H1 (cell line): ENCODE results near the gene RASGEF1B. TPM values are rescaled to one million over a fixed set of nuclear protein-coding genes. Genes with fewer than 3 reads are reported as not detected.

Experiments
- CTCF ChIA-PET: fragments of 300-600 bp; sonication (Branson Sonifier 250); formaldehyde crosslinking; loops from one replicate; lab custom pipeline; 2021; ENCODE audit not compliant: partially characterized antibody; lab: Charles Lee
- POLR2A ChIA-PET: fragments of 300-600 bp; sonication (Branson Sonifier 250); formaldehyde crosslinking; loops from one replicate; lab custom pipeline; 2021; ENCODE audit warnings: inconsistent platforms; ENCODE audit not compliant: partially characterized antibody; lab: Charles Lee
- DNase-seq, 2 experiments: peaks; one replicate each; pipeline versions ENCODE4 v3.0.0 to v3.0.0-alpha.2; 2010 to 2022; ENCODE audit warnings: low spot score in 2 of 2, low read depth in 1 of 2, mixed read lengths in 1 of 2
- FAIRE-seq: peaks from 2 replicates; lab custom pipeline; 2011; peaks lifted over from hg19 to GRCh38; lab: Jason Lieb, UNC
- H2AFZ ChIP-seq: 2 replicates; pipeline ENCODE4 v1.8.1; 2012; ENCODE audit warnings: low read length, inconsistent platforms
- H2AK5ac ChIP-seq: 2 replicates; pipeline ENCODE4 v1.6.1; 2013; ENCODE audit warnings: low read depth, low read length
- H2BK120ac ChIP-seq: replicated peaks from 2 replicates; pipeline ENCODE3; 2013; ENCODE audit warnings: low read depth, low read length, inconsistent platforms
- H2BK12ac ChIP-seq: 2 replicates; pipeline ENCODE4 v1.6.1; 2013; ENCODE audit warnings: low read depth, low read length
- H2BK15ac ChIP-seq: 2 replicates; pipeline ENCODE4 v1.6.1; 2013; ENCODE audit warnings: low read length
- H2BK20ac ChIP-seq: 2 replicates; pipeline ENCODE4 v1.6.1; 2013; ENCODE audit warnings: low read length
- H2BK5ac ChIP-seq: 2 replicates; pipeline ENCODE4 v1.6.1; 2013; ENCODE audit warnings: low read depth, low read length
- H3K14ac ChIP-seq: 2 replicates; pipeline ENCODE4 v1.6.1; 2013; ENCODE audit warnings: inconsistent platforms; ENCODE audit not compliant: insufficient read length
- H3K18ac ChIP-seq: 2 replicates; pipeline ENCODE4 v1.6.1; 2013; ENCODE audit warnings: low read length; ENCODE audit errors: extremely low read depth
- H3K23ac ChIP-seq: 2 replicates; pipeline ENCODE4 v1.6.1; 2013; ENCODE audit warnings: inconsistent platforms; ENCODE audit not compliant: insufficient read length
- H3K23me2 ChIP-seq: 2 replicates; pipeline ENCODE4 v1.6.1; 2013; ENCODE audit warnings: low read depth, low read length
- H3K27ac ChIP-seq: 2 replicates; pipeline ENCODE4 v1.6.1; 2011; ENCODE audit warnings: low read depth, low read length, inconsistent platforms
- H3K27me3 ChIP-seq, 4 experiments: replicated peaks in 1 of 4; 1 replicate in 1 of 4; 2 replicates in 3 of 4; pipeline versions ENCODE4 v1.6.1 to v1.8.1; 2011 to 2013; ENCODE audit warnings: low read length in 3 of 4, mild to moderate bottlenecking in 3 of 4, inconsistent platforms in 2 of 4, mixed read lengths in 2 of 4, moderate library complexity in 1 of 4; ENCODE audit not compliant: control insufficient read depth in 3 of 4, insufficient read depth in 3 of 4; ENCODE audit errors: extremely low read depth in 1 of 4
- H3K36me3 ChIP-seq, 4 experiments: 2 replicates each; pipeline versions ENCODE4 v1.6.1 to v1.8.1; 2011 to 2013; ENCODE audit warnings: mild to moderate bottlenecking in 4 of 4, low read length in 3 of 4, moderate library complexity in 2 of 4, control low read depth in 1 of 4, inconsistent platforms in 1 of 4; ENCODE audit not compliant: insufficient read depth in 4 of 4, control insufficient read depth in 2 of 4
- H3K4ac ChIP-seq: replicated peaks from 2 replicates; pipeline ENCODE3; 2013; ENCODE audit warnings: low read length, low read depth, mixed read lengths, inconsistent platforms; ENCODE audit not compliant: insufficient read length
- H3K4me1 ChIP-seq, 4 experiments: replicated peaks in 1 of 4; 1 replicate in 1 of 4; 2 replicates in 3 of 4; pipeline versions ENCODE4 v1.6.1 to v1.8.1; 2011 to 2013; ENCODE audit warnings: low read length in 3 of 4, inconsistent platforms in 2 of 4, mixed read lengths in 1 of 4; ENCODE audit not compliant: insufficient read depth in 4 of 4, control insufficient read depth in 3 of 4
- H3K4me2 ChIP-seq, 2 experiments: 2 replicates each; pipeline versions ENCODE4 v1.6.1 to v1.8.1; 2011 to 2013; ENCODE audit warnings: low read depth in 2 of 2, low read length in 2 of 2, control low read depth in 1 of 2, inconsistent platforms in 1 of 2, mild to moderate bottlenecking in 1 of 2; ENCODE audit not compliant: insufficient read depth in 1 of 2
- H3K4me3 ChIP-seq, 4 experiments: fragments of 200-600, 300-600 bp in 1 of 4; sonication (generic), shearing (Covaris generic), sonication (Bioruptor Twin) in 1 of 4; 2 replicates each; pipeline versions ENCODE4 v1.5.1 to v1.8.1; 2011 to 2016; ENCODE audit warnings: low read length in 4 of 4, low read depth in 3 of 4, control low read depth in 2 of 4, inconsistent platforms in 2 of 4, mild to moderate bottlenecking in 2 of 4, mixed read lengths in 1 of 4, moderate library complexity in 1 of 4; ENCODE audit not compliant: insufficient read depth in 2 of 4; ENCODE audit errors: extremely low read depth in 1 of 4
- H3K56ac ChIP-seq: replicated peaks from 2 replicates; pipeline ENCODE3; 2013; ENCODE audit warnings: low read depth, mild to moderate bottlenecking, mixed read lengths, low read length, inconsistent platforms; ENCODE audit not compliant: insufficient read length
- H3K79me1 ChIP-seq: 2 replicates; pipeline ENCODE4 v1.6.1; 2013; ENCODE audit warnings: low read depth, low read length, control low read depth
- H3K79me2 ChIP-seq, 2 experiments: 2 replicates each; pipeline versions ENCODE4 v1.6.1 to v1.8.1; 2012 to 2013; ENCODE audit warnings: low read length in 2 of 2, mild to moderate bottlenecking in 2 of 2, inconsistent platforms in 1 of 2; ENCODE audit not compliant: insufficient read depth in 2 of 2, control insufficient read depth in 1 of 2
- H3K9ac ChIP-seq, 4 experiments: replicated peaks in 1 of 4; 1 replicate in 1 of 4; 2 replicates in 3 of 4; pipeline versions ENCODE4 v1.6.1 to v1.8.1; 2011 to 2013; ENCODE audit warnings: low read depth in 3 of 4, low read length in 3 of 4, control low read depth in 2 of 4, mild to moderate bottlenecking in 2 of 4, moderate library complexity in 2 of 4, inconsistent platforms in 1 of 4; ENCODE audit errors: extremely low read depth in 1 of 4
- H3K9me3 ChIP-seq, 2 experiments: 2 replicates each; pipeline versions ENCODE4 v1.6.1 to v1.8.1; 2012 to 2013; ENCODE audit warnings: mild to moderate bottlenecking in 2 of 2, moderate library complexity in 2 of 2, control low read depth in 1 of 2, inconsistent platforms in 1 of 2, low read depth in 1 of 2, low read length in 1 of 2, mixed read lengths in 1 of 2; ENCODE audit not compliant: insufficient read depth in 2 of 2
- H4K20me1 ChIP-seq, 2 experiments: replicated peaks in 1 of 2; 2 replicates each; pipeline versions ENCODE3 to v1.8.1; 2011 to 2013; ENCODE audit warnings: inconsistent platforms in 2 of 2, low read length in 2 of 2, mild to moderate bottlenecking in 1 of 2; ENCODE audit not compliant: insufficient read depth in 2 of 2, control insufficient read depth in 1 of 2
- H4K5ac ChIP-seq: 2 replicates; pipeline ENCODE4 v1.6.1; 2013; ENCODE audit warnings: low read length, low read depth, mixed read lengths, inconsistent platforms; ENCODE audit not compliant: insufficient read length
- H4K8ac ChIP-seq: 2 replicates; pipeline ENCODE4 v1.8.0; 2013; ENCODE audit warnings: mild to moderate bottlenecking, moderate library complexity, low read length, inconsistent platforms; ENCODE audit not compliant: insufficient read depth; ENCODE audit errors: extremely low read depth
- H4K91ac ChIP-seq: replicated peaks from 2 replicates; pipeline ENCODE3; 2013; ENCODE audit warnings: low read length, mixed read lengths, inconsistent platforms; ENCODE audit not compliant: insufficient read length
- BACH1 ChIP-seq: IDR thresholded peaks from 2 replicates; pipeline ENCODE4 v1.6.1; 2012; ENCODE audit warnings: low read length, improper control_type of control experiment
- BCL11A ChIP-seq, 2 experiments: IDR thresholded peaks; one replicate each; pipeline ENCODE4 v1.6.1; 2011; ENCODE audit warnings: low read depth in 2 of 2, low read length in 2 of 2, mild to moderate bottlenecking in 2 of 2
- CEBPB ChIP-seq: IDR thresholded peaks from 2 replicates; pipeline ENCODE4 v1.6.1; 2012; ENCODE audit warnings: low read depth, low read length
- CHD1 ChIP-seq: IDR thresholded peaks from 2 replicates; pipeline ENCODE4 v1.6.1; 2012; ENCODE audit warnings: low read depth, low read length, improper control_type of control experiment
- EP300 ChIP-seq, 2 experiments: IDR thresholded peaks; 1 replicate in 1 of 2; 2 replicates in 1 of 2; pipeline ENCODE4 v1.6.1; 2011 to 2012; ENCODE audit warnings: low read depth in 2 of 2, low read length in 2 of 2, mild to moderate bottlenecking in 2 of 2, borderline replicate concordance in 1 of 2, inconsistent platforms in 1 of 2, moderate library complexity in 1 of 2
- GTF2F1 ChIP-seq: IDR thresholded peaks from 2 replicates; pipeline ENCODE4 v1.6.1; 2012; ENCODE audit warnings: low read depth, low read length, improper control_type of control experiment, borderline replicate concordance
- KDM4A ChIP-seq: IDR thresholded peaks from one replicate; pipeline ENCODE4 v1.7.1; 2012; ENCODE audit warnings: low read depth, mild to moderate bottlenecking, moderate library complexity, low read length, inconsistent platforms; ENCODE audit not compliant: severe bottlenecking
- MAFK ChIP-seq: IDR thresholded peaks from 2 replicates; pipeline ENCODE4 v1.6.1; 2012; ENCODE audit warnings: low read depth, mild to moderate bottlenecking, improper control_type of control experiment, low read length
- POLR2AphosphoS5 ChIP-seq: IDR thresholded peaks from 2 replicates; pipeline ENCODE4 v1.6.1; 2011; ENCODE audit warnings: low read depth, low read length
- SIRT6 ChIP-seq: IDR thresholded peaks from one replicate; pipeline ENCODE4 v1.7.1; 2012; ENCODE audit warnings: low read length, inconsistent platforms
- ZNF274 ChIP-seq: IDR thresholded peaks from 2 replicates; pipeline ENCODE4 v1.7.0; 2012; ENCODE audit warnings: low read length, borderline replicate concordance; ENCODE audit errors: extremely low read depth
- WGBS, 2 experiments: shearing (Covaris generic) in 1 of 2; methylation state at CpG; one replicate each; pipeline versions ENCODE4 v1.1.6 to v1.1.7; 2013 to 2015; ENCODE audit warnings: low lambda C conversion rate in 2 of 2, mixed read lengths in 2 of 2, inconsistent platforms in 1 of 2, low coverage in 1 of 2, missing lambda C conversion rate in 1 of 2; ENCODE audit not compliant: insufficient replicate concordance in 2 of 2, insufficient coverage in 1 of 2, insufficient read length in 1 of 2; ENCODE audit errors: extremely low coverage in 1 of 2, missing lambda C conversion rate in 1 of 2; 5-methylcytosine and 5-hydroxymethylcytosine counted together
- polyA plus RNA-seq, 7 experiments: library from polyadenylated mRNA; depleted of rRNA in 3 of 7; stranded (reverse) in 5 of 7; unstranded in 2 of 7; fragments of >200 nt in 5 of 7; fragments of 200-250 nt in 2 of 7; gene quantifications; 1 replicate in 5 of 7; 2 replicates in 1 of 7; 4 replicates in 1 of 7; pipeline versions ENCODE4 v1.2.1 to v1.2.3, GENCODE V29; 2011 to 2013; ENCODE audit warnings: missing spikeins in 2 of 7, mixed read lengths in 2 of 7
- total RNA-seq: library from RNA; stranded (reverse); fragmentation: NEBNext Ultra II Directional; extraction: Animal tissue kit (Norgen Biotek cat#: 25700); gene quantifications from 2 replicates; pipeline ENCODE4 v1.2.1, GENCODE V29; 2021
- TF ChIP-seq, protein P1 (sequence below): IDR thresholded peaks from 2 replicates; pipeline ENCODE4 v1.6.1; 2012; ENCODE audit warnings: inconsistent platforms

The RASGEF1B gene
- total and polyA plus RNA-seq, 2 of the 8 experiments (the other 6 are each of a cell fraction or from before 2014, with no cell fraction given), result 1.6 to 4.7 TPM

GRCh38 chr4:81436941-81437574 is 34.6 kb downstream of the RASGEF1B start:
- H3K23me2 ChIP-seq, result no peaks in the 10 kb centered on the region
- no peak overlapping the region for H2BK120ac ChIP-seq
- no peak overlapping the region for H2BK20ac ChIP-seq
- no peak overlapping the region for H3K4ac ChIP-seq
- H3K79me2 ChIP-seq, result no peaks in the 10 kb centered on the region
- no peak overlapping the region for H3K18ac ChIP-seq
- H4K5ac ChIP-seq, result no peak overlapping the region
- H3K4me2 ChIP-seq, result no peak overlapping the region
- H2BK5ac ChIP-seq, result no peak overlapping the region
- H3K14ac ChIP-seq, result no peak overlapping the region
- CTCF ChIA-PET, result interaction anchor here (0.7 to 2.5 kb wide), 5 partner anchors 17 to 407 kb away, joined by 3 to 7 read pairs (median 3); no protein-coding TSS in a partner anchor
- no peaks in the 10 kb centered on the region for H3K4me1 ChIP-seq
- peaks cover 0 to 5% (median 0%) of the 10 kb centered on the region in 4 experiments; a peak in 2 of 8 replicates for H3K36me3 ChIP-seq
- H2BK15ac ChIP-seq, result no peak overlapping the region
- no peak overlapping the region for H4K91ac ChIP-seq
- no peak overlapping the region for H2BK12ac ChIP-seq
- no peak for DNase-seq
- no peak overlapping the region for H3K23ac ChIP-seq
- 82% methylated on average over 2 of the region's 2 CpGs; no CpG with 5 or more reads in 1 of the 2 experiments for WGBS, 2 experiments
- FAIRE-seq, result no peak
- no peak overlapping the region for H2AFZ ChIP-seq
- H3K27me3 ChIP-seq, result no peaks in the 10 kb centered on the region
- TF ChIP-seq BCL11A (IDR thresholded peaks at IDR 0.05; ENCODE audit: low read depth in 2 of 2, low read length in 2 of 2) (no peak), KDM4A (no peak), ZNF274 (no peak), MAFK (no peak), CEBPB (no peak), SIRT6 (no peak), EP300 (IDR thresholded peaks at IDR 0.05; ENCODE audit: borderline replicate concordance in 1 of 2, low read depth in 2 of 2, low read length in 2 of 2) (no peak), CHD1 (no peak), POLR2AphosphoS5 (no peak), GTF2F1 (no peak), BACH1 (no peak)
- TF ChIP-seq, protein P1, sequence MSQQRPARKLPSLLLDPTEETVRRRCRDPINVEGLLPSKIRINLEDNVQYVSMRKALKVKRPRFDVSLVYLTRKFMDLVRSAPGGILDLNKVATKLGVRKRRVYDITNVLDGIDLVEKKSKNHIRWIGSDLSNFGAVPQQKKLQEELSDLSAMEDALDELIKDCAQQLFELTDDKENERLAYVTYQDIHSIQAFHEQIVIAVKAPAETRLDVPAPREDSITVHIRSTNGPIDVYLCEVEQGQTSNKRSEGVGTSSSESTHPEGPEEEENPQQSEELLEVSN, result no peak
- H3K4me3 ChIP-seq, result no peak overlapping the region
- no peak overlapping the region for H3K9ac ChIP-seq
- H2AK5ac ChIP-seq, result no peak overlapping the region
- no peaks in the 10 kb centered on the region for H4K20me1 ChIP-seq
- no peaks in the 10 kb centered on the region for H3K79me1 ChIP-seq
- POLR2A ChIA-PET, result interaction anchor here (1.1 kb wide), 1 partner anchor 16 kb away, joined by 5 read pairs; no protein-coding TSS in a partner anchor
- no peak overlapping the region for H3K27ac ChIP-seq
- no peak overlapping the region for H4K8ac ChIP-seq
- no peak overlapping the region for H3K56ac ChIP-seq
- no peaks in the 10 kb centered on the region for H3K9me3 ChIP-seq
